Uterus (tissue), 4 donors: ENCODE results near the gene TMEM45B. TPM values are rescaled to one million over a fixed set of nuclear protein-coding genes. Genes with fewer than 3 reads are reported as not detected.

Experiments used
- DNase-seq, 2 donors: peaks; one replicate each; pipeline ENCODE4 v3.0.0-alpha.2; 2019 to 2020
- H3K27ac ChIP-seq, 2 donors: fragments of 200-600 bp; sonication (generic); 1 replicate in 1 of 2; 2 replicates in 1 of 2; pipeline ENCODE4 v1.5.1; 2016 to 2018
- H3K27me3 ChIP-seq, 2 donors: fragments of 200-600 bp; sonication (generic); one replicate each; pipeline ENCODE4 v1.5.1; 2018 to 2019; ENCODE audit warnings: control low read depth in 1 of 2
- H3K36me3 ChIP-seq, 2 donors: fragments of 200-600 bp; sonication (generic); one replicate each; pipeline ENCODE4 v1.5.1; 2019; ENCODE audit warnings: control low read depth in 1 of 2
- H3K4me1 ChIP-seq, 2 donors: fragments of 200-600 bp; sonication (generic); one replicate each; pipeline ENCODE4 v1.5.1; 2018 to 2019; ENCODE audit warnings: control low read depth in 1 of 2
- H3K4me3 ChIP-seq, 2 donors: fragments of 200-600 bp; sonication (generic); 1 replicate in 1 of 2; 2 replicates in 1 of 2; pipeline ENCODE4 v1.5.1; 2018 to 2019; ENCODE audit warnings: mild to moderate bottlenecking in 1 of 2
- H3K9me3 ChIP-seq, 2 donors: fragments of 200-600 bp; sonication (generic); one replicate each; pipeline ENCODE4 v1.5.1; 2019; ENCODE audit warnings: control low read depth in 1 of 2
- CTCF ChIP-seq, 4 experiments: fragments of 200-600 bp in 2 of 4; fragments of 450-650 bp in 2 of 4; sonication (generic) in 2 of 4; IDR thresholded peaks; one replicate each; pipeline ENCODE4 v1.5.1; 2016 to 2019; ENCODE audit warnings: antibody characterized with exemption in 4 of 4, mild to moderate bottlenecking in 2 of 4, moderate library complexity in 1 of 4
- POLR2A ChIP-seq, 2 donors: fragments of 450-650 bp; IDR thresholded peaks; one replicate each; pipeline ENCODE4 v1.6.1; 2016; ENCODE audit warnings: antibody characterized with exemption in 2 of 2, mild to moderate bottlenecking in 1 of 2, moderate library complexity in 1 of 2
- intact Hi-C: fragments of 100-400 bp; cut with DNase I; formaldehyde crosslinking; loops from one replicate; pipeline ENCODE4 v1.15.1; 2023; ENCODE audit warnings: low total_unique reads
- total RNA-seq, 4 donors: library from RNA; depleted of rRNA in 3 of 4; stranded (reverse); fragments of >200 nt in 3 of 4; gene quantifications; one replicate each; pipeline versions ENCODE4 v1.1.0 to v1.2.4, GENCODE V29; 2014 to 2023
- donor health status: DM: yes; HTN: yes; CAD: no.

TMEM45B gene
- total RNA-seq, 4 donors from 2014 or later: 0.18 to 2.1 (median 0.29) TPM; not detected in 1

DNA sequence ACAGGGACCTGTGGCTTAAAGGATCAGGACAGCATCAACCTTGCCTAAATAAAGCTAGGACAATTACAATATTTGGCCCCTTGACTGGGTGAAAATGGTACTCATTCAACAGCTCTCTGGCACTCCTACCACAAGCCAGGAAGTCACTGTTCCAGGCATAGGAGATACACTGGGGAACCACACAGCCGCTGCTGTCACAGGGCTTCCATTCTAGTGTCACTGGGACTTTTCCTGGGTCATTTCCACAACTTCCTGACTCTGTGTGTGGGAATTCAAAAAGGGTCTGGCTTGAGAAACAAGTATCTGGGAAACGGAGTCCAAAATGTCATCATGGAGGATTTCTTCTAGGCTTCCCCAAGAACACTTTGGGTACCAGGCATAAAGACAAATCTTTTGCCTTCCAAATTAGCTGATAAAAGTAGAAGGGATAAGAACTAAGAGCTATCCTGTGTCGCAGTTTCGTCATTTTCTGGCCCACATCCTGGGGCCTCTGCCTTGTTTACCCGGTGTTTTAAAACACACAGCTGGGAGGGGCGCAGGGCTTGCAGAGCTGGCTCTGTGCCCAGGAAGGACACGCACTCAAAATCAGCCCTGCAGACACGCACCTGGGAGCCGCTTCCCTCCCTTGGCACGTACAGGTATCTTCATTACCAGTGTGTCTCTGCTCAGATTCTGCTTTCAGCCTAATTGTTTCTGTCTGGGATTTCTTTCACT, 38.0 kb downstream of the TMEM45B start:
- Histone ChIP-seq H3K4me3 (no peak overlapping the region), H3K9me3 (no peaks in the 10 kb centered on the region), H3K27me3 (no peaks in the 10 kb centered on the region), H3K27ac (no peak overlapping the region), H3K36me3 (no peaks in the 10 kb centered on the region), H3K4me1 (no peaks in the 10 kb centered on the region)
- peak in 1 of 2 donors; percentile 25 for DNase-seq
- intact Hi-C loops: no loop called here
- TF ChIP-seq POLR2A (IDR thresholded peaks at IDR 0.05): no peak
- no peak for TF ChIP-seq CTCF (IDR thresholded peaks at IDR 0.05)

DNA sequence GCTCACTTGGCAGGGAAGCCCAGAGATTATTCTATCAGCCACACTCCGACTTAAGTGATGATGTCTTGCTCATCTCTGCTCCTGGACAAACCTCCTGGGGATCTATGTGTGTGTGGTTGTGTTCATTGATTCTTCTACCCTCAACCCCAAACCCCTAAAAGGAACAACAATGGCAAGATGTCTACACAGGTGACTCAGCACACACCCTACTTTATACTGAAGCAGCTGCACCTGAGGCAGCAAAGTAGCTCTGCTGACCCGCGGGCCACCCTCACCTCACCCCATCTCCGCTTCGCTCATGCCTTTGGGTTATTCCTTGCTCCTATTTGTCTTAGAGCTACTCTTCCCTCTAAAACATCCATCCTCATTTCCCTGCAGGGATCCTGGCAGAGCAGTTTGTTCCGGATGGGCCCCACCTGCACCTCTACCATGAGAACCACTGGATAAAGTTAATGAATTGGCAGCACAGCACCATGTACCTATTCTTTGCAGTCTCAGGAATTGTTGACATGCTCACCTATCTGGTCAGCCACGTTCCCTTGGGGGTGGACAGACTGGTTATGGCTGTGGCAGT, 38.7 kb downstream of the TMEM45B start:
- H3K36me3 ChIP-seq: no peaks in the 10 kb centered on the region
- H3K27ac ChIP-seq: no peak overlapping the region
- H3K27me3 ChIP-seq: no peaks in the 10 kb centered on the region
- no peak for DNase-seq
- TF ChIP-seq POLR2A (IDR thresholded peaks at IDR 0.05): no peak
- TF ChIP-seq CTCF (IDR thresholded peaks at IDR 0.05): no peak
- intact Hi-C loops: no loop called here
- no peak overlapping the region for H3K4me3 ChIP-seq
- no peaks in the 10 kb centered on the region for H3K9me3 ChIP-seq
- no peaks in the 10 kb centered on the region for H3K4me1 ChIP-seq

GRCh38 chr11:129855086-129855485, 39.4 kb downstream of the TMEM45B start:
- intact Hi-C loops: no loop called here
- H3K4me3 ChIP-seq: no peak overlapping the region
- no peak for DNase-seq
- H3K4me1 ChIP-seq: no peaks in the 10 kb centered on the region
- H3K9me3 ChIP-seq: no peaks in the 10 kb centered on the region
- no peaks in the 10 kb centered on the region for H3K36me3 ChIP-seq
- TF ChIP-seq CTCF (IDR thresholded peaks at IDR 0.05) (no peak), POLR2A (IDR thresholded peaks at IDR 0.05) (no peak)
- no peak overlapping the region for H3K27ac ChIP-seq
- H3K27me3 ChIP-seq: no peaks in the 10 kb centered on the region

DNA sequence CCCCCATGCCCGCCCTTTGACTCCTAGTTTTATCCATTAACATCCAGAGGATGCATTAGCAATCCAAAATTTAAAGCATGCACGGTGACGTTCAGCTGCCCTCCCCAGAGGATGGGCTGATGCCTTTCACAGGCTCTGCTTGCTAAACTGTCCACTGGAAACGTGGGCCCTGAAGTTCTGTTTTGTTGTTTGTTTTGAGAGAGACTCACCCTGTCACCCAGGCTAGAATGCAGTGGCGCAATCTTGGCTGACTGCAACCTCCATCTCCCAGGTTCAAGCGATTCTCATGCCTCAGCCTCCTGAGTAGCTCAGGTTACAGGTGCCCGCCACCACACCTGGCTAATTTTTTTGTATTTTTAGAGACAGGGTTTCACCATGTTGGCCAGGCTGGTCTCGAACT, 40.4 kb downstream of the TMEM45B start:
- H3K4me1 ChIP-seq: no peaks in the 10 kb centered on the region
- no peak for DNase-seq
- H3K27me3 ChIP-seq: no peaks in the 10 kb centered on the region
- intact Hi-C loops: no loop called here
- H3K9me3 ChIP-seq: no peaks in the 10 kb centered on the region
- H3K4me3 ChIP-seq: no peak overlapping the region
- no peak for TF ChIP-seq CTCF (IDR thresholded peaks at IDR 0.05)
- TF ChIP-seq POLR2A (IDR thresholded peaks at IDR 0.05): no peak
- H3K27ac ChIP-seq: no peak overlapping the region
- no peaks in the 10 kb centered on the region for H3K36me3 ChIP-seq

GRCh38 chr11:129861702-129862522, 46.3 kb downstream of the TMEM45B start:
- H3K4me3 ChIP-seq: no peak overlapping the region
- H3K36me3 ChIP-seq: no peaks in the 10 kb centered on the region
- no peaks in the 10 kb centered on the region for H3K27me3 ChIP-seq
- no peaks in the 10 kb centered on the region for H3K9me3 ChIP-seq
- peak; percentile 58 to 62 for DNase-seq
- intact Hi-C loops: no loop called here
- H3K4me1 ChIP-seq: no peaks in the 10 kb centered on the region
- TF ChIP-seq CTCF (IDR thresholded peaks at IDR 0.05): no peak
- no peak for TF ChIP-seq POLR2A (IDR thresholded peaks at IDR 0.05)
- H3K27ac ChIP-seq: peak overlapping the region in 1 of 2 donors; percentile 17
